ENCODE measurements around the gene HCK. TPM values are rescaled to one million over a fixed set of nuclear protein-coding genes. Genes with fewer than 3 reads are reported as not detected.

Gene HCK
- total RNA-seq, 2 donors from 2014 or later: 2.1 to 4.3 TPM

DNA sequence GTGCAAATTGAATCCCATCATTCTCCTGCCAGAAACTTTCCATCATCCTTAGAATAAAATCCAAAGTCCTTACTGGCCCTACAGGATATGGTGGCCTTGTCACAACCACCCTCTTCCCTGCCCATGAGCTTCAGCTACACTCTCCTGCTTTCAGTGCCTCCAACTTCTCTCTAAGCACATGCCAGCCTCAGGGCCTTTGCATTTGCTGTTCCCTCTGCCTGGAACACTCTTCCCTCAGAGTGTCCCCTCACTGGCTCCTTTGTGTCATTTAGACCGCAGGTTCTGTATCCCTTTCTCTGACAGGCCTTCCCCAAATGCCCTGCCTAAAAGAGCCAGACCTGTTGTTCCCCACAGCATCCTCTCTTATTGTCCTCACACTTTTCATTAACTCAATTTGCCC is 18.2 kb downstream of the HCK start:
- H3K27ac ChIP-seq: no peak overlapping the region
- no peaks in the 10 kb centered on the region for H3K4me1 ChIP-seq
- H3K9me3 ChIP-seq: no peaks in the 10 kb centered on the region
- no peak for ATAC-seq
- WGBS, 2 donors: 56 to 81% methylated on average over 1 of the region's 1 CpG
- DNase-seq: no peak
- no peak overlapping the region for H3K4me3 ChIP-seq
- H3K27me3 ChIP-seq: no peaks in the 10 kb centered on the region
- TF ChIP-seq, protein P1, sequence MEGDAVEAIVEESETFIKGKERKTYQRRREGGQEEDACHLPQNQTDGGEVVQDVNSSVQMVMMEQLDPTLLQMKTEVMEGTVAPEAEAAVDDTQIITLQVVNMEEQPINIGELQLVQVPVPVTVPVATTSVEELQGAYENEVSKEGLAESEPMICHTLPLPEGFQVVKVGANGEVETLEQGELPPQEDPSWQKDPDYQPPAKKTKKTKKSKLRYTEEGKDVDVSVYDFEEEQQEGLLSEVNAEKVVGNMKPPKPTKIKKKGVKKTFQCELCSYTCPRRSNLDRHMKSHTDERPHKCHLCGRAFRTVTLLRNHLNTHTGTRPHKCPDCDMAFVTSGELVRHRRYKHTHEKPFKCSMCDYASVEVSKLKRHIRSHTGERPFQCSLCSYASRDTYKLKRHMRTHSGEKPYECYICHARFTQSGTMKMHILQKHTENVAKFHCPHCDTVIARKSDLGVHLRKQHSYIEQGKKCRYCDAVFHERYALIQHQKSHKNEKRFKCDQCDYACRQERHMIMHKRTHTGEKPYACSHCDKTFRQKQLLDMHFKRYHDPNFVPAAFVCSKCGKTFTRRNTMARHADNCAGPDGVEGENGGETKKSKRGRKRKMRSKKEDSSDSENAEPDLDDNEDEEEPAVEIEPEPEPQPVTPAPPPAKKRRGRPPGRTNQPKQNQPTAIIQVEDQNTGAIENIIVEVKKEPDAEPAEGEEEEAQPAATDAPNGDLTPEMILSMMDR (IDR thresholded peaks at IDR 0.05): no peak
- no peak for TF ChIP-seq POLR2A (IDR thresholded peaks at IDR 0.05)
- intact Hi-C loops (cut with DNase I): no loop called here
- no peaks in the 10 kb centered on the region for H3K36me3 ChIP-seq (replicated peaks in 1 of 2; ENCODE audit: insufficient read depth in 1 of 2, low read depth in 2 of 2)

DNA sequence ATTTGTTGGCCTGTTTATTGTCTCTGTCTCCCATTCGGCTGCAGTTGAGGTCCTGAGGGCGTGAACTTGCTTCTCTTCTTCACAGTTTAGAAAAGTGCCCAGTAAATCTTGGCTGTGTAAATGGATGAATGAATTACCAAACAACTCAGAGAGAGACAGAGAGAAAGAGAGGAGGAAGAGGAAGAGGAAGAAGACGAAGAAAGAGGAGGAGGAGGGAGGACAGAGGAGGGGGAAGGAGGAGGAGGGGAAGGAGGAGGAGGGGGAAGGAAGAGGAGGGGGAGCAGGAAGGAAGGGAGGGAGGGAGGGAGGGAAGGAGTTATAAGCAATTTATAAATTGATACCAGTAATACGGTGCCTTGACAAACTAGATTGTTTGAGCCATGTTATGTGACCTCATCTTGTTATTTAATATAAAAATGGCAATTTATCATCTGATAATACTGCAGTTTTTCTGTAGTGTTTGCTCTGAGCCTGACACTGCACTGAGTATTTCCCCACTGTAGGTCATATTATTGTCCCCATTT is 18.7 kb downstream of the HCK start:
- Histone ChIP-seq H3K4me3 (no peak overlapping the region), H3K4me1 (no peaks in the 10 kb centered on the region), H3K27me3 (no peaks in the 10 kb centered on the region), H3K9me3 (no peaks in the 10 kb centered on the region), H3K27ac (no peak overlapping the region), H3K36me3 (replicated peaks in 1 of 2; ENCODE audit: insufficient read depth in 1 of 2, low read depth in 2 of 2) (no peaks in the 10 kb centered on the region)
- TF ChIP-seq, protein P1 (IDR thresholded peaks at IDR 0.05): no peak
- no peak for TF ChIP-seq POLR2A (IDR thresholded peaks at IDR 0.05)
- intact Hi-C loops (cut with DNase I): no loop called here
- no peak for DNase-seq
- ATAC-seq: no peak
- WGBS, 2 donors: 24 to 38% methylated on average over 4 of the region's 4 CpGs

DNA sequence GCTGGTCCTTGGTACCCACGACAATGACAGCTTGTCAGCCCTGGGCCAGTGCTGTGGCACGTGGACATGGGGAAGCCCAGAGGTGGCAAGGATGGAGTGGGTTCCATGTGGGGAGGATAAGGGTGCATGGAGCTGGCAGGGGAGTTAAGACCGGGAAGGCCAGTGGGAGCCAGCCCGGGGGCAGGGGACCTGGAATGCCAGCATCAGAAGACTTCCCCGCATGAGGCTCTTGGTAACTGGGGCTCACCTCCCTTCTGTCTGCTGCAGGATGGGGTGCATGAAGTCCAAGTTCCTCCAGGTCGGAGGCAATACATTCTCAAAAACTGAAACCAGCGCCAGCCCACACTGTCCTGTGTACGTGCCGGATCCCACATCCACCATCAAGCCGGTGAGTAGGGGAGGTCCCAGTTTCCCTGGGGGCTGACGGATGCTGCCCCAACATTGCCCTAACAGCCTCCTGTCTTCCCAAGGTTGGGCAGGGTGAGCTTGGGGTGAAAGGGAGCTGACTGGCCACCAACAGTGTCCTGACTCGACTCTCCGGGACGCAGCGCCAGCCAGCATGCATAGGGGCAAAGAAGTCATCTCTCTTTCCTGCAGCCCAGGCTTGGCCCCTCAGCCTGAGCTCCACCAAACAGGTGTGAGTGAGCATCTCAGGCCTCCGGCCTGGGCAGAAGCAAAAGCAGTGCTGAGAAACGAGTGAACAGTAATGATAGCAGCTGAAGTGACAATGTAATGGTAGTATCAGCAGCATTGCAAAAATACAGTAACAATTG is 19.5 kb downstream of the HCK start:
- H3K27me3 ChIP-seq: no peaks in the 10 kb centered on the region
- H3K36me3 ChIP-seq (replicated peaks in 1 of 2; ENCODE audit: insufficient read depth in 1 of 2, low read depth in 2 of 2): no peaks in the 10 kb centered on the region
- no peak for ATAC-seq
- 55 to 68% methylated on average over 8 to 17 of the region's 17 CpGs for WGBS, 2 donors
- H3K4me1 ChIP-seq: no peaks in the 10 kb centered on the region
- H3K27ac ChIP-seq: no peak overlapping the region
- no peak overlapping the region for H3K4me3 ChIP-seq
- DNase-seq: no peak
- H3K9me3 ChIP-seq: no peaks in the 10 kb centered on the region
- TF ChIP-seq, protein P1 (IDR thresholded peaks at IDR 0.05): no peak
- no peak for TF ChIP-seq POLR2A (IDR thresholded peaks at IDR 0.05)
- intact Hi-C loops (cut with DNase I): no loop called here

DNA sequence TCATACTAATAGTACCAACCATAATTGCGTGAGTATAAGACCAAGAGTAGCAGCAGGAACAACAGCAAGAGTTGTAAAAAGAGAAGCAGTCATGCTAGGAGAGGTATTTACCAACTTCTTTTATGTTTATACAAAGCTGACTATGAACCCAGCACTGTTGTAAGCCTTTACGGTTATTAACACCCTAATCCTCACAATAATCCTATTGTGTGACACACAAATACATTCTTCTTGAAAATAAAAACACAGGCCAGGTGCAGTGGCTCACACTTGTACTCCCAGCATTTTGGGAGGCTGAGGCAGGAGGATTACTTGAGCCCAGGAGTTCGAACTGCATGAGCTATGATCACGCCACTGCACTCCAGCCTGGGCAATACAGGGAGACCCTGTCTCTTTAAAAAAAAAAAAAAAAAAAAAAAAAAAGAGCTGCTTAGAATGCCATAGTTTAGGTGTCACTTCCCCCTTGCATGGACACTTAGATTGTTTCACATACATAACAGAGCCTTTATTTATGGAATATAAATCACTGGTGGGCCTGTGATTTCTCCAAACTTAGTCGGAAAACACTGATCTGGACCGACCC is 20.2 kb downstream of the HCK start:
- no peak for ATAC-seq
- Histone ChIP-seq H3K27ac (no peak overlapping the region), H3K36me3 (replicated peaks in 1 of 2; ENCODE audit: insufficient read depth in 1 of 2, low read depth in 2 of 2) (no peaks in the 10 kb centered on the region), H3K27me3 (no peaks in the 10 kb centered on the region), H3K4me3 (no peak overlapping the region), H3K9me3 (no peaks in the 10 kb centered on the region), H3K4me1 (no peaks in the 10 kb centered on the region)
- intact Hi-C loops (cut with DNase I): no loop called here
- no peak for TF ChIP-seq POLR2A (IDR thresholded peaks at IDR 0.05)
- TF ChIP-seq, protein P1 (IDR thresholded peaks at IDR 0.05): no peak
- 73% methylated on average over 6 of the region's 6 CpGs for WGBS, 2 donors
- no peak for DNase-seq

All from body of pancreas (tissue), 4 donors.